Transverse colon (tissue), 4 donors: ENCODE measurements around the gene NBEAL2. TPM values are rescaled to one million over a fixed set of nuclear protein-coding genes. Genes with fewer than 3 reads are reported as not detected.
"Not testable (repeated sequence)": the region's sequence is repeated elsewhere in the genome, so short reads cannot be mapped to it uniquely, and the experiment has no call there.

Experiments
- DNase-seq: peaks from one replicate; pipeline ENCODE4 v3.0.0-alpha.2; 2019
- H3K27ac ChIP-seq, 4 donors: fragments of 200-600 bp; sonication (generic); 2 replicates each; pipeline ENCODE4 v1.5.1; 2016 to 2018; ENCODE audit warnings: inconsistent platforms in 4 of 4
- H3K27me3 ChIP-seq: fragments of 200-600 bp; sonication (generic); 2 replicates; pipeline ENCODE4 v1.5.1; 2017; ENCODE audit warnings: inconsistent platforms
- H3K36me3 ChIP-seq, 4 donors: fragments of 200-600 bp; sonication (generic); 2 replicates each; pipeline ENCODE4 v1.5.1; 2017 to 2019; ENCODE audit warnings: inconsistent platforms in 4 of 4
- H3K4me1 ChIP-seq, 4 donors: fragments of 200-600 bp; sonication (generic); 2 replicates each; pipeline ENCODE4 v1.5.1; 2017 to 2020; ENCODE audit warnings: inconsistent platforms in 4 of 4
- H3K4me3 ChIP-seq, 4 donors: fragments of 200-600 bp; sonication (generic); 1 replicate in 1 of 4; 2 replicates in 3 of 4; pipeline versions ENCODE4 v1.5.1 to v1.6.1; 2017 to 2019; ENCODE audit warnings: inconsistent platforms in 4 of 4
- H3K9me3 ChIP-seq, 2 donors: fragments of 200-600 bp; sonication (generic); 2 replicates each; pipeline ENCODE4 v1.5.1; 2017 to 2019; ENCODE audit warnings: inconsistent platforms in 2 of 2
- EP300 ChIP-seq: sonication (generic); formaldehyde crosslinking; IDR thresholded peaks from one replicate; pipeline ENCODE4 v1.6.1; 2017; ENCODE audit warnings: antibody characterized with exemption, low read depth
- POLR2A ChIP-seq: fragments of 450-650 bp; IDR thresholded peaks from one replicate; pipeline ENCODE4 v1.6.1; 2016; ENCODE audit warnings: antibody characterized with exemption, mild to moderate bottlenecking, moderate library complexity
- POLR2AphosphoS5 ChIP-seq, 3 donors: sonication (generic); formaldehyde crosslinking; IDR thresholded peaks; one replicate each; pipeline ENCODE4 v1.6.1; 2016; ENCODE audit warnings: antibody characterized with exemption in 3 of 3
- WGBS, 2 donors: methylation state at CpG; one replicate each; pipeline ENCODE4 v1.1.5; 2018; ENCODE audit warnings: low coverage in 1 of 2; 5-methylcytosine and 5-hydroxymethylcytosine counted together
- in situ Hi-C, 4 donors: fragments of 200-750 bp; cut with MboI; loops; one replicate each; pipeline versions ENCODE4 v1.15.0 to v1.15.1; 2017; ENCODE audit warnings: low sequenced_read_pairs in 3 of 4, low pct_ligation_motif_present in 1 of 4, low pct_unique_long_range_greater_than_20kb in 1 of 4
- intact Hi-C: fragments of 100-400 bp; cut with DNase I; formaldehyde crosslinking; loops from one replicate; pipeline ENCODE4 v1.15.1; 2023; ENCODE audit warnings: low total_unique reads
- total RNA-seq, 4 donors: library from RNA; depleted of rRNA; stranded (reverse); fragments of >200 nt; gene quantifications; one replicate each; pipeline ENCODE4 v1.1.0, GENCODE V29; 2016
- TF ChIP-seq, protein P1 (sequence below), 5 experiments: fragments of 200-600 bp in 3 of 5; fragments of 450-650 bp in 2 of 5; sonication (generic) in 3 of 5; IDR thresholded peaks; 1 replicate in 2 of 5; 2 replicates in 3 of 5; pipeline ENCODE4 v1.5.1; 2016 to 2017; ENCODE audit warnings: antibody characterized with exemption in 5 of 5, inconsistent platforms in 3 of 5, mild to moderate bottlenecking in 2 of 5, moderate library complexity in 1 of 5

The NBEAL2 gene
- total RNA-seq, 4 donors from 2014 or later, result 81.1 to 163 (median 122) TPM

DNA sequence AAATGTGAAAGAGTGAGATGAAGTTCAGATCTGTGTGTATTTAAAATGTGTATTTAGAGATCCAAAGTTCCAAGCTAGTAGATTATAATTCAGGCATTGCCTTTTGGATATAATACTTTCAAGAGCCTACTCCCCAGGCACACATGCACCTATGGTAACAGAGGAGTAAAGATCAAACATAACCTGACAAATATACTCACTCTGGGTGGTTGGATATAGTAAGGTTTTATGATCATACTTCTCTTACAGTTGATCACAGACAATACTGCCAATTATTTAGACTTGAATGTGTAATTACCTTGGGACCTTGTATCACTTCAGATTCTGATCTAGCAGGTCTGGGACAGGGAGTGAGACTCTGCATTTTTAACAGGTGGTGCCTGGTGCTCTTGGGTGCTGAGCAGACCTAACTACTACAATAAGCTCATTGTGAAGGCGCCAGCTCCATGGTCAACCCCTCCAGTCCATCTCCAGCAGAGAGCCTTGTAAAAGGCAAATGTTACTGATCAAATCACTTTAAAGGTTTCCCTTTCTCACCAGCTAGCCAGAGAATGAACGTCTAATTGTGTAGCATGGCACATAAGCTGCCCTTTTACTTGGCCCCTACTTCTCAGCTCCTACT is 55.5 kb downstream of the NBEAL2 start:
- H3K36me3 ChIP-seq, result peaks cover 0 to 13% (median 3%) of the 10 kb centered on the region in 4 donors
- no peak for DNase-seq
- H3K4me1 ChIP-seq, result peaks cover 3 to 38% (median 25%) of the 10 kb centered on the region in 4 donors
- intact Hi-C loops, result no loop called here
- TF ChIP-seq POLR2A (no peak), POLR2AphosphoS5 (IDR thresholded peaks at IDR 0.05) (no peak), EP300 (no peak)
- TF ChIP-seq, protein P1, sequence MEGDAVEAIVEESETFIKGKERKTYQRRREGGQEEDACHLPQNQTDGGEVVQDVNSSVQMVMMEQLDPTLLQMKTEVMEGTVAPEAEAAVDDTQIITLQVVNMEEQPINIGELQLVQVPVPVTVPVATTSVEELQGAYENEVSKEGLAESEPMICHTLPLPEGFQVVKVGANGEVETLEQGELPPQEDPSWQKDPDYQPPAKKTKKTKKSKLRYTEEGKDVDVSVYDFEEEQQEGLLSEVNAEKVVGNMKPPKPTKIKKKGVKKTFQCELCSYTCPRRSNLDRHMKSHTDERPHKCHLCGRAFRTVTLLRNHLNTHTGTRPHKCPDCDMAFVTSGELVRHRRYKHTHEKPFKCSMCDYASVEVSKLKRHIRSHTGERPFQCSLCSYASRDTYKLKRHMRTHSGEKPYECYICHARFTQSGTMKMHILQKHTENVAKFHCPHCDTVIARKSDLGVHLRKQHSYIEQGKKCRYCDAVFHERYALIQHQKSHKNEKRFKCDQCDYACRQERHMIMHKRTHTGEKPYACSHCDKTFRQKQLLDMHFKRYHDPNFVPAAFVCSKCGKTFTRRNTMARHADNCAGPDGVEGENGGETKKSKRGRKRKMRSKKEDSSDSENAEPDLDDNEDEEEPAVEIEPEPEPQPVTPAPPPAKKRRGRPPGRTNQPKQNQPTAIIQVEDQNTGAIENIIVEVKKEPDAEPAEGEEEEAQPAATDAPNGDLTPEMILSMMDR (IDR thresholded peaks at IDR 0.05), result no peak
- 43% methylated on average over 2 of the region's 2 CpGs; no CpG with 5 or more reads in 1 of the 2 donors for WGBS, 2 donors
- H3K9me3 ChIP-seq, result no peaks in the 10 kb centered on the region
- H3K4me3 ChIP-seq, result no peak overlapping the region
- peak overlapping the region; percentile 56 to 70 (median 58) for H3K27ac ChIP-seq
- H3K27me3 ChIP-seq, result no peaks in the 10 kb centered on the region
- in situ Hi-C loops, result no loop called here

DNA sequence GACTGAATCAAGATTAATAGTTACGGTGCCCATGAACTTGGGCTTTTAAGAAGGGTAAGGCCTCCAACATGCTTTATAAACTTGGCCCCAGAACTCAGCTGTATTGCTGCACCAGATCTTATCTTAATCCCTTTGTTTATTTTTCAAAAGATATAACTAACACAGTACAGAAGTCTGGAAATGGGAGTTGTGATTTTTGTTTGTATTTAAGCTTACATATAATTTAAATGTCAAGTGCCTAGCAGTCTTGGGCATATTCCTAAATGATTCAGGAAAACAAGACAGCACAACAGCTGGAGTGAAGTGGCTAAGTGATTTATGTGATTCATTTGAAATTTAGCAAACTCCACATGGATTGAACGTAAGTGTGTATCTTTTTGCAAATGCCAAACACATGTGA is 56.2 kb downstream of the NBEAL2 start:
- intact Hi-C loops (no loop called here), in situ Hi-C loops (no loop called here)
- Histone ChIP-seq H3K9me3 (no peaks in the 10 kb centered on the region), H3K27me3 (no peaks in the 10 kb centered on the region), H3K4me3 (no peak overlapping the region), H3K27ac (peak overlapping the region; percentile 56 to 70 (median 58)), H3K4me1 (peaks cover 3 to 38% (median 25%) of the 10 kb centered on the region in 4 donors), H3K36me3 (peaks cover 0 to 20% (median 6%) of the 10 kb centered on the region in 4 donors)
- WGBS, 2 donors, result 40 to 52% methylated on average over 2 of the region's 2 CpGs
- TF ChIP-seq POLR2A, result no peak
- TF ChIP-seq POLR2AphosphoS5 (IDR thresholded peaks at IDR 0.05), result no peak
- TF ChIP-seq, protein P1 (IDR thresholded peaks at IDR 0.05), result no peak
- no peak for DNase-seq

DNA sequence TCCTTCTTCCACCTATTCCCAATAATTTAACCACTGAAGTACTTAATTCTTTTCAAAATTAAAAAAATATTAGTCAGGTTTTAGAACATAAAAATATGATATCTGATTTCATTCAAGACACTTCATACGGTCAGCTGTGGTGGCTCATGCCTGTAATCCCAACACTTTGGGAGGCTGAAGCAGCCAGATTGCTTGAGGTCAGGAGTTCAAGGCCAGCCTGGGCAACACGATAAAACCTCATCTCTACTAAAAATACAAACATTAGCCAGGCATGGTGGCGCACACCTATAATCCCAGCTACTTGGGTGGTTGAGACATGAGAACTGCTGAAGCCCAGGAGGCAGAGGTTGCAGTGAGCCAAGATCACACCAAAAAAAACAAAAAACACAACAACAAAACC is 56.7 kb downstream of the NBEAL2 start:
- no peak for TF ChIP-seq EP300
- in situ Hi-C loops (no loop called here), intact Hi-C loops (no loop called here)
- Histone ChIP-seq H3K27ac (peak overlapping the region; percentile 34 to 70 (median 58)), H3K27me3 (no peaks in the 10 kb centered on the region), H3K4me3 (no peak overlapping the region), H3K36me3 (peaks cover 0 to 25% (median 9%) of the 10 kb centered on the region in 4 donors), H3K9me3 (no peaks in the 10 kb centered on the region), H3K4me1 (peaks cover 3 to 38% (median 22%) of the 10 kb centered on the region in 4 donors)
- 36 to 53% methylated on average over 2 to 3 of the region's 3 CpGs for WGBS, 2 donors
- DNase-seq, result no peak

DNA sequence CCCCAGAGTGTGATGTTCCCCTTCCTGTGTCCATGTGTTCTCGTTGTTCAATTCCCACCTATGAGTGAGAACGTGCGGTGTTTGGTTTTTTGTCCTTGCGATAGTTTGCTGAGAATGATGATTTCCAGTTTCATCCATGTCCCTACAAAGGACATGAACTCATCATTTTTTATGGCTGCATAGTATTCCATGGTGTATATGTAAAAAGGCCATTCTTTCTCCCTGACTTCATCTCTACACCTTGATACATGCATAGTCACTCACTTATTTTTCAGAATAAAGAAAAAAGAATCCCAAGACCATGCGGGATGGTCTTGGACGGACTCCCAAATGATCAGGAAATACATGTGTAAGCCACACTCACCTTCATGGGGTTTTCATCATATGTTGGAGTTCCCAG is 57.8 kb downstream of the NBEAL2 start:
- Histone ChIP-seq H3K4me1 (peaks cover 3 to 43% (median 24%) of the 10 kb centered on the region in 4 donors), H3K36me3 (peaks cover 0 to 36% (median 15%) of the 10 kb centered on the region in 4 donors)
- H3K27ac ChIP-seq, intact Hi-C loops, H3K4me3 ChIP-seq, in situ Hi-C loops, H3K27me3 ChIP-seq, H3K9me3 ChIP-seq, DNase-seq: not testable (repeated sequence)
- 50 to 88% methylated on average over 2 to 4 of the region's 6 CpGs for WGBS, 2 donors

DNA sequence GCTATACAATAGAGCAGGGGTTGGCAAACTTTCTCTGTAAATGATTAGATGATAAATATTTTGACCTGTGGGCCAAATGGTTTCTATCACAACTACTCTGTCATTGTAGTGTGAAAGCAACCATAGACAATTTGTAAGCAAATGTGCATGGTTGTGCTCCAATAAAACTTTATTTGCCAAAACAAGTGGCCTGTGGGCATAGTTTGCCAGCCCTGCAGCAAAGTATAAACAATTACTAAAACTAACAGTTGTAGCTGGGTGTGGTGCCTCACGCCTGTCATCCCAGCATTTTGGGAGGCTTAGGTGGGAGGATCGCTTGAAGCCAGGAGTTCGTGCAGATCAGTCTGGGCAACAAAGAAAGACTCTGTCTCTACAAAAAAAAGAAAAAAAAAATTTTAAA is 61.6 kb downstream of the NBEAL2 start:
- in situ Hi-C loops (no loop called here), intact Hi-C loops (no loop called here)
- no peak for DNase-seq
- no peaks in the 10 kb centered on the region for H3K27me3 ChIP-seq
- 88 to 92% methylated on average over 3 of the region's 3 CpGs for WGBS, 2 donors
- no peak overlapping the region for H3K4me3 ChIP-seq
- peaks cover 0 to 20% (median 8%) of the 10 kb centered on the region in 4 donors for H3K4me1 ChIP-seq
- H3K36me3 ChIP-seq, result peaks cover 0 to 44% (median 15%) of the 10 kb centered on the region in 4 donors
- no peaks in the 10 kb centered on the region for H3K9me3 ChIP-seq
- no peak overlapping the region for H3K27ac ChIP-seq
- TF ChIP-seq, protein P1 (IDR thresholded peaks at IDR 0.05), result no peak
- TF ChIP-seq POLR2A (no peak), EP300 (no peak), POLR2AphosphoS5 (IDR thresholded peaks at IDR 0.05) (no peak)
